Non-pigmented ciliary epithelial cell (primary cell): Measurements from ENCODE around the gene CRYBA1.
"Not testable (repeated sequence)": the region's sequence is repeated elsewhere in the genome, so short reads cannot be mapped to it uniquely, and the experiment has no call there.

Experiments used
- DNase-seq: peaks from one replicate; pipeline ENCODE4 v3.0.0-alpha.2; 2010; ENCODE audit warnings: low read depth

The CRYBA1 gene

GRCh38 chr17:29238133-29238850 is 8.4 kb upstream of the CRYBA1 start:
- no peak for DNase-seq

- no peak for DNase-seq
Measured at GRCh38 chr17:29240477-29240876, 6.2 kb upstream of the CRYBA1 start.

GRCh38 chr17:29240968-29241963 is 5.4 kb upstream of the CRYBA1 start:
- peak; percentile 91 for DNase-seq

GRCh38 chr17:29242051-29242450 is 4.6 kb upstream of the CRYBA1 start:
- DNase-seq, result no peak

- no peak for DNase-seq
Measured at GRCh38 chr17:29242790-29243189, 3.9 kb upstream of the CRYBA1 start.

GRCh38 chr17:29243792-29244191 is 2.9 kb upstream of the CRYBA1 start:
- DNase-seq, result no peak

GRCh38 chr17:29245401-29245800 is 1.3 kb upstream of the CRYBA1 start:
- DNase-seq, result no peak

- DNase-seq, result no peak
Measured at GRCh38 chr17:29247219-29247618, 560 bp downstream of the CRYBA1 start.

- no peak for DNase-seq
Measured at GRCh38 chr17:29248845-29249244, 2.2 kb downstream of the CRYBA1 start.

GRCh38 chr17:29250666-29251065 is 4.0 kb downstream of the CRYBA1 start:
- peak; percentile 55 for DNase-seq

GRCh38 chr17:29251184-29251583 is 4.5 kb downstream of the CRYBA1 start:
- DNase-seq, result no peak

- DNase-seq, result no peak
Measured at GRCh38 chr17:29252101-29252791, 5.6 kb downstream of the CRYBA1 start.

GRCh38 chr17:29253037-29253436 is 6.4 kb downstream of the CRYBA1 start:
- no peak for DNase-seq

GRCh38 chr17:29255926-29256522 is 9.4 kb downstream of the CRYBA1 start:
- DNase-seq, result no peak

GRCh38 chr17:29256735-29257466 is 10.2 kb downstream of the CRYBA1 start:
- DNase-seq, result no peak

GRCh38 chr17:29257756-29258155 is 11.1 kb downstream of the CRYBA1 start:
- DNase-seq, result no peak

GRCh38 chr17:29263916-29264315 is 17.3 kb downstream of the CRYBA1 start:
- DNase-seq, result no peak

GRCh38 chr17:29271980-29272379 is 25.3 kb downstream of the CRYBA1 start:
- DNase-seq, result not testable (repeated sequence)

GRCh38 chr17:29273924-29274323 is 27.3 kb downstream of the CRYBA1 start:
- no peak for DNase-seq

GRCh38 chr17:29278692-29279091 is 32.0 kb downstream of the CRYBA1 start:
- no peak for DNase-seq

- no peak for DNase-seq
Measured at GRCh38 chr17:29279397-29280070, 32.9 kb downstream of the CRYBA1 start.
